ENCODE data around the gene MACF1. TPM values are rescaled to one million over a fixed set of nuclear protein-coding genes. Genes with fewer than 3 reads are reported as not detected.

The MACF1 gene
- total RNA-seq, 1 donor = 284 TPM

DNA sequence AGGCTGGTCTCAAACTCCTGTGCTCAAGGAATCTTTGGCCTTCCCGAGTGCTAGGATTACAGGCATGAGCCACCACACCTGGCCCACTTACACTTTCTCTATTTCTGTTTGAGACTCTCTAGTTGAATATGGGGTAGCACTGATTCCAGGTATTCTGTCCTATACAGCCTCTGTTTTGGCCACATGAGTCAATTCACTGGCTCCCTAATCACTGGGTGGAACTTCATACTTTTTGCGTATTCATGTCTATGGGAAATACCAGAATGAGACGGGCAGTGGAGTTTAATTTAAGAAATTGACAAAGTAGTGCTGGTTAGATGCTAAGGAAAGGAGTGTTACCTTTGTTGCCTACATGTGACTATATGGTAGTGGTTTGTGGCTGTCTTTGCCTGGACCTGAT, 35.5 kb downstream of the MACF1 start:
- no peak overlapping the region for H3K4me3 ChIP-seq (ENCODE audit: low read depth, low read length)
- TF ChIP-seq, protein P1, sequence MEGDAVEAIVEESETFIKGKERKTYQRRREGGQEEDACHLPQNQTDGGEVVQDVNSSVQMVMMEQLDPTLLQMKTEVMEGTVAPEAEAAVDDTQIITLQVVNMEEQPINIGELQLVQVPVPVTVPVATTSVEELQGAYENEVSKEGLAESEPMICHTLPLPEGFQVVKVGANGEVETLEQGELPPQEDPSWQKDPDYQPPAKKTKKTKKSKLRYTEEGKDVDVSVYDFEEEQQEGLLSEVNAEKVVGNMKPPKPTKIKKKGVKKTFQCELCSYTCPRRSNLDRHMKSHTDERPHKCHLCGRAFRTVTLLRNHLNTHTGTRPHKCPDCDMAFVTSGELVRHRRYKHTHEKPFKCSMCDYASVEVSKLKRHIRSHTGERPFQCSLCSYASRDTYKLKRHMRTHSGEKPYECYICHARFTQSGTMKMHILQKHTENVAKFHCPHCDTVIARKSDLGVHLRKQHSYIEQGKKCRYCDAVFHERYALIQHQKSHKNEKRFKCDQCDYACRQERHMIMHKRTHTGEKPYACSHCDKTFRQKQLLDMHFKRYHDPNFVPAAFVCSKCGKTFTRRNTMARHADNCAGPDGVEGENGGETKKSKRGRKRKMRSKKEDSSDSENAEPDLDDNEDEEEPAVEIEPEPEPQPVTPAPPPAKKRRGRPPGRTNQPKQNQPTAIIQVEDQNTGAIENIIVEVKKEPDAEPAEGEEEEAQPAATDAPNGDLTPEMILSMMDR (IDR thresholded peaks at IDR 0.05; ENCODE audit: insufficient read depth, low read length) = no peak
- no peak for DNase-seq (ENCODE audit: low read depth)

DNA sequence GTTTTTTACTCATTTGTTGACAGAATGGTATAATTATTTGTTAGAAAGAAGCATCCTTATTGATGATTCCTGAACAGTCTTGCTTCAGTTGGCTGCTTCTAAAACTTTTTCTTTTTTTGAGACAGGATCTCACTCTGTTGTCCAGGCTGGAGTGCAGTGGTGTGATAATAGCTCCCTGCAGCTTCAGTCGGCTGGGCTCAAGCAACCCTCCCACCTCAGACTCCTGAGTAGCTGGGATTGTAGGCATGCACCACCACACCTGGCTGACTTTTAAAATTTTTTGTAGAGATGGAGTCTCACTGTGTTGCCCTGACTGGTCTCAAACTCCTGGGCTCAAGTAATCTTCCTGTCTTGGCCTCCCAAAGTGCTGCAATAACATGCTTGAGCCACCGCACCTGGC, 38.8 kb downstream of the MACF1 start:
- DNase-seq (ENCODE audit: low read depth) = no peak
- H3K4me3 ChIP-seq (ENCODE audit: low read depth, low read length) = no peak overlapping the region
- TF ChIP-seq, protein P1 (IDR thresholded peaks at IDR 0.05; ENCODE audit: insufficient read depth, low read length) = no peak

DNA sequence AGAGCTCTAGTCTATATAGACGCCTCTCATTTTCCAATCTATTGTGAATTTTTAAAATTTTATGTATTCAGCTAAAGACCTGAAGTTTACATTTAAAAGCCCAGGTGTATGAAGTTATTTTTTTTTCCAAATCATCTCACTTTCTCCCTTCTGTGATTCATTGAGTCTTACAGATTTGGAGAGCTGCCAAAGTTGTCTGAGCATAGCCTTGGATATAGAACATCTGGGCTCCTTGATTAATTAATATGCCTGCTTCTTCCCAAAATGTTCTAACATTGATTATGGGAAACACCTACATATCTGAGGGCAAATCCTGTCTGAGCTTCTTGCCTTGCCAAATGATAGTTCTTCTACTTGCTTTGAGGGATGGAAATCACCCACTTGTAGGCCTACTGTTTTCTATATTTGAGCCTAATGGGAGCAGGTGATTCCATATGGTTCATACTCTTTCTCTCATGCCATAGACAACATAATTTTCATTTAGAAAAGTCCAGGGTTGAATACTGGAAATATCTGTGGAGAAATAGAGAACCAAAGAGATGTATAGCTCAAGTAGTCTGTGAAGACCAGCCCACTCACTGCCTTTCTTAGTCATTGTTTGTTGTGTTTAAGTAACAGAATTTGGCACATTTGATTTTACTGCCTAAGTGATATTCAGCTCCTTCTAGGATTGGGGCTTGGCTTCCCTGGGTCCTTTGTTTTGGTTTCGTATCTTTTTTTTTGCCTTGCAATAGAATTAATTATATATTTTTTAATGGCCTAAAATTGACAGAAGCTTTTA, 46.2 kb downstream of the MACF1 start:
- H3K4me3 ChIP-seq (ENCODE audit: low read depth, low read length) = no peak overlapping the region
- TF ChIP-seq, protein P1 (IDR thresholded peaks at IDR 0.05; ENCODE audit: insufficient read depth, low read length) = no peak
- peak; percentile 63 for DNase-seq (ENCODE audit: low read depth)

DNA sequence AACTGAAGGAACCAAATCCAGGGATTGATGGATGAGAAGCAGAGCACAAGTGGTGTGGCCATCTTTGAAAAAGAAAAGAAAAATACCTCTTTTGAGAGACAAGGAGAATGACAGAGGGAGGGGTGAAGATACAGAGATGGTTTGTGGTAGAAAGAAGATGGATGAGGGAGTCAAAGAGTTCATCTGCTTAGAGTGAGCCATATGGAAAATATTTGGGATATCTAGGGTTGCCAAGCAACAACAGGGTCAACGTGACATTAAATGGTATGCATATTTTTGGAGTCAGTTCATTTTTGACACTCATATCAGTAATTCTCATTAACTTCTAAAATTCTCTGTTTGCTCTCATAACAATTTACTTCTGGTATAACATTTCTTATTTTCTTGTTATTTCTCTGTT, 50.7 kb downstream of the MACF1 start:
- TF ChIP-seq, protein P1 (IDR thresholded peaks at IDR 0.05; ENCODE audit: insufficient read depth, low read length) = no peak
- peak; percentile 31 for DNase-seq (ENCODE audit: low read depth)

DNA sequence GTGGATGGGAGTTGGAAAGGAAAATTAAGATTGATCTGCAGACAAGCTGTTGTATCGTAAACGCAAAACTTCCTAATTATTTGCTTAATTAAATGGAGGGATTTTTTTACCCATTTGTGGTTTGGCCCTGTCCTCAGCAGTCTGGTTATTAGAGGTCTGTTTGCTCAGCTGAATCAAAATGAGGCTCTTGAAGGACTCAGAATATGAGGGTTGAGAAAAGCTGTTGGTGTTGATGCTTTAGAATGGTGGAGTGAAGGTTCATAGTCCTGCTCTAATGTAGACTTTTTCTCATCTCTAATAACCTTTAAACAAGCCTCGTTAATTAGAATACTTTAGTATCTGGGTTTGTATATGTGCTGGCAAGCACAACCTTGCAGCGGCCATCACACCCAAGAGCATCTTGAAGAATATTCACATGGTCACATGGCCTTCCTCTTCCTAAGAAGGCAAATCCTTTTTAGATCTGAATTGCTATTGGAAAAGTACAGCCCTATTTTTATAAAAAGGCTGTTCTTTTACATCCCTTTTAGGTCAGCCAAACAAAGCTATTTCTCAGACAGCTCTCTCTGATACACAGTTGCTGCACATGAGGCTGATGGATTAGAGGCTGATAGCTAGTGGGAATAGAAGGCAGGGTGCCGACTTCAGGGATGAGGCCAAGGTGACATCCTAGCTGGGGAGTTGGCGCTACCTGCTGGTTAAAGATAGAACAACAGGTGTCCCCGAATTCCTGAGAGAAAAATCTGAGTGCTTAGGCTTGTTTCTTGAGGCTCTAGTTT, 53.8 kb downstream of the MACF1 start:
- TF ChIP-seq, protein P1 (IDR thresholded peaks at IDR 0.05; ENCODE audit: insufficient read depth, low read length) = peak; percentile 82
- no peak overlapping the region for H3K4me3 ChIP-seq (ENCODE audit: low read depth, low read length)
- peak; percentile 83 for DNase-seq (ENCODE audit: low read depth)

More for the DNA sequence above, 50.7 kb downstream of the MACF1 start:
- no peak overlapping the region for H3K4me3 ChIP-seq (ENCODE audit: low read depth, low read length)

DNA sequence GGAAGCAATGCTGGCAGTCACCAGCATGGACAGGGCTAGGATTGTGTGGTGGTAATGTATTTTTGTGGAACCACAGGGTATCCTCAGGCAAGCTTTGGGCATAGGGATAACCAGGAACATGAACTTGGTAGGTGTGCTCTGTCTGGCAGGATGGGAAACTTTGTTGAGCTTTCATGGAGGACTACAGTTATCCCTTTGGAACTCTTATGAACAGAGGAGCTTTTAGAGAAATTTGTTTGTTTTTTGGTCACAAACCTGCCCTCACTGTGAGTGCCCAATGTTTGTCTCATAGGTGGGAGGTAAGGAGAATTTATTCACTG, 54.4 kb downstream of the MACF1 start:
- H3K4me3 ChIP-seq (ENCODE audit: low read depth, low read length) = no peak overlapping the region
- TF ChIP-seq, protein P1 (IDR thresholded peaks at IDR 0.05; ENCODE audit: insufficient read depth, low read length) = no peak
- DNase-seq (ENCODE audit: low read depth) = no peak

Measured in fibroblast of the aortic adventitia (primary cell).